Glutamatergic neuron (in vitro differentiated cells): ENCODE data around the gene MFSD12. TPM values are rescaled to one million over a fixed set of nuclear protein-coding genes. Genes with fewer than 3 reads are reported as not detected.
"Not testable (repeated sequence)": the region's sequence is repeated elsewhere in the genome, so short reads cannot be mapped to it uniquely, and the experiment has no call there.

Experiments
- DNase-seq: peaks from one replicate; pipeline ENCODE4 v3.0.0; 2022
- H3K27ac Mint-ChIP-seq: one replicate; pipeline ENCODE4 v1.8.0; 2020; ENCODE audit warnings: mild to moderate bottlenecking, mixed read lengths, inconsistent platforms; ENCODE audit not compliant: unreplicated experiment
- H3K27me3 Mint-ChIP-seq: one replicate; pipeline ENCODE4 v1.8.0; 2020; ENCODE audit warnings: mild to moderate bottlenecking, moderate library complexity, mixed read lengths, inconsistent platforms; ENCODE audit not compliant: unreplicated experiment
- H3K36me3 Mint-ChIP-seq: one replicate; pipeline ENCODE4 v1.8.0; 2020; ENCODE audit warnings: mild to moderate bottlenecking, mixed read lengths, inconsistent platforms; ENCODE audit not compliant: unreplicated experiment
- H3K4me1 Mint-ChIP-seq: one replicate; pipeline ENCODE4 v1.8.0; 2020; ENCODE audit warnings: mild to moderate bottlenecking, low read depth, mixed read lengths, inconsistent platforms; ENCODE audit not compliant: unreplicated experiment
- H3K4me3 Mint-ChIP-seq: one replicate; pipeline ENCODE4 v1.8.0; 2020; ENCODE audit warnings: mild to moderate bottlenecking, mixed read lengths, inconsistent platforms; ENCODE audit not compliant: unreplicated experiment
- H3K9me3 Mint-ChIP-seq: one replicate; pipeline ENCODE4 v1.8.0; 2020; ENCODE audit warnings: mild to moderate bottlenecking, moderate library complexity, mixed read lengths, inconsistent platforms; ENCODE audit not compliant: unreplicated experiment
- CTCF ChIP-seq: fragments of 200-600 bp; sonication (generic); IDR thresholded peaks from one replicate; pipeline ENCODE4 v1.5.0; 2021; ENCODE audit not compliant: partially characterized antibody, unreplicated experiment
- total RNA-seq: library from RNA; stranded (reverse); fragmentation: NEBNext Ultra II Directional; extraction: Animal tissue kit (Norgen Biotek cat#: 25700); gene quantifications from one replicate; pipeline ENCODE4 v1.2.1, GENCODE V29; 2021; ENCODE audit not compliant: unreplicated experiment

The MFSD12 gene
- total RNA-seq, 1 donor from 2014 or later: 134 TPM

- peaks cover 6% of the 10 kb centered on the region for H3K9me3 Mint-ChIP-seq
- peaks cover 10% of the 10 kb centered on the region for H3K27me3 Mint-ChIP-seq
- peaks cover 6% of the 10 kb centered on the region for H3K36me3 Mint-ChIP-seq
- no peak for DNase-seq
- peaks cover 8% of the 10 kb centered on the region for H3K4me1 Mint-ChIP-seq
- H3K27ac Mint-ChIP-seq: peak within 1 kb of the TSS; percentile 73
- peak within 1 kb of the TSS; percentile 71 for H3K4me3 Mint-ChIP-seq
- no peak for TF ChIP-seq CTCF
Observed at GRCh38 chr19:3572855-3573161, 15.4 kb upstream of the MFSD12 start, which contains the start of gene HMG20B. Gene HMG20B (plus strand): TSS chr19:3572944. CDS start chr19:3573310, 366 bp downstream.

DNA sequence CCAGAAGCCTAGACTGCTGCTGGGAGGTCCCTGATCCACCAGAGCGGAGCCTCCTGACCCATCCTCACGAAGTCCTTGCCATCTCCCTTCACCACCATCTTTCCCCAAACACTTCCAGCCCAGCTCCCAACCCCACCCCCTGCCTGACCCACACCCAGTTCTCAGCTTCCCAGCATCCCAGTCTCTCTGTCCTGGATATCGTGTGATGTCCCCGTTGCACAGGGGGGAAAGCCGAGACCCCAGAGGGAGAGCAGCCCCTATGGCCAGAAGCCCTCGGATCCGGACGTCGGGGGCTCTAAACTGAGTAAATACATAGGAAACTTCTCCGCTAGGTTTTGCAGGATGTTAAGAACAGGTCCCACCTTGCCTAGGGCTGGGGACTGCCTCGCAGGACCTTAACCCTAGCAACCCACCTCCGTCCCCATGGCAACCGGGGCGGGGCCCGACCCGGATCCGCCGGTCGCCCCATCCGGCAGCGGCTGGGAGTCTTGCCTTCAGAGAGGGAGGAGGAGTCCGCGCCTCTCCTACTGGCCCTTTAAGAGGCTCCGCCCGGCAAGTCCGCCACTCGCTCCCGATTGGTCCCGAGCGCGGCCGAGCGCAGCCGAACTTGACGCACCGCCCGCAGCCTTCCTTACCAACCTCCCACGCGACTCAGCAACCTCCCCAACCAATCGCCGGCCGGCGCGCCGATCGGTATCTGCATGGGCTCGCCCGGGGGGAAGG lies 14.9 kb upstream of the MFSD12 start:
- H3K4me1 Mint-ChIP-seq: peaks cover 8% of the 10 kb centered on the region
- H3K4me3 Mint-ChIP-seq: peak overlapping the region; percentile 69
- peaks cover 6% of the 10 kb centered on the region for H3K9me3 Mint-ChIP-seq
- no peak for TF ChIP-seq CTCF
- DNase-seq: peak; percentile 99
- H3K27ac Mint-ChIP-seq: peak overlapping the region; percentile 73
- H3K27me3 Mint-ChIP-seq: peaks cover 10% of the 10 kb centered on the region
- peaks cover 6% of the 10 kb centered on the region for H3K36me3 Mint-ChIP-seq

- H3K36me3 Mint-ChIP-seq: peaks cover 6% of the 10 kb centered on the region
Observed at GRCh38 chr19:3570606-3571011, 13.2 kb upstream of the MFSD12 start.

GRCh38 chr19:3570042-3570441 lies 12.7 kb upstream of the MFSD12 start:
- not testable (repeated sequence) for H3K4me1 Mint-ChIP-seq, H3K36me3 Mint-ChIP-seq, DNase-seq

More at GRCh38 chr19:3570606-3571011, 13.2 kb upstream of the MFSD12 start:
- no peak for DNase-seq
- peaks cover 8% of the 10 kb centered on the region for H3K4me1 Mint-ChIP-seq
- peaks cover 6% of the 10 kb centered on the region for H3K9me3 Mint-ChIP-seq
- H3K27ac Mint-ChIP-seq: no peak overlapping the region
- no peak for TF ChIP-seq CTCF
- no peak overlapping the region for H3K4me3 Mint-ChIP-seq
- H3K27me3 Mint-ChIP-seq: peaks cover 8% of the 10 kb centered on the region

GRCh38 chr19:3565139-3565538 lies 7.8 kb upstream of the MFSD12 start:
- Mint-ChIP-seq H3K4me3 (no peak overlapping the region), H3K4me1 (no peaks in the 10 kb centered on the region), H3K27ac (no peak overlapping the region), H3K9me3 (peaks cover 1% of the 10 kb centered on the region), H3K27me3 (peaks cover 10% of the 10 kb centered on the region), H3K36me3 (no peaks in the 10 kb centered on the region)
- TF ChIP-seq CTCF: no peak
- no peak for DNase-seq

More at GRCh38 chr19:3570042-3570441, 12.7 kb upstream of the MFSD12 start:
- not testable (repeated sequence) for H3K9me3 Mint-ChIP-seq, H3K27ac Mint-ChIP-seq, H3K27me3 Mint-ChIP-seq, H3K4me3 Mint-ChIP-seq
